ENCODE measurements around the gene LIX1L.

The LIX1L gene

DNA sequence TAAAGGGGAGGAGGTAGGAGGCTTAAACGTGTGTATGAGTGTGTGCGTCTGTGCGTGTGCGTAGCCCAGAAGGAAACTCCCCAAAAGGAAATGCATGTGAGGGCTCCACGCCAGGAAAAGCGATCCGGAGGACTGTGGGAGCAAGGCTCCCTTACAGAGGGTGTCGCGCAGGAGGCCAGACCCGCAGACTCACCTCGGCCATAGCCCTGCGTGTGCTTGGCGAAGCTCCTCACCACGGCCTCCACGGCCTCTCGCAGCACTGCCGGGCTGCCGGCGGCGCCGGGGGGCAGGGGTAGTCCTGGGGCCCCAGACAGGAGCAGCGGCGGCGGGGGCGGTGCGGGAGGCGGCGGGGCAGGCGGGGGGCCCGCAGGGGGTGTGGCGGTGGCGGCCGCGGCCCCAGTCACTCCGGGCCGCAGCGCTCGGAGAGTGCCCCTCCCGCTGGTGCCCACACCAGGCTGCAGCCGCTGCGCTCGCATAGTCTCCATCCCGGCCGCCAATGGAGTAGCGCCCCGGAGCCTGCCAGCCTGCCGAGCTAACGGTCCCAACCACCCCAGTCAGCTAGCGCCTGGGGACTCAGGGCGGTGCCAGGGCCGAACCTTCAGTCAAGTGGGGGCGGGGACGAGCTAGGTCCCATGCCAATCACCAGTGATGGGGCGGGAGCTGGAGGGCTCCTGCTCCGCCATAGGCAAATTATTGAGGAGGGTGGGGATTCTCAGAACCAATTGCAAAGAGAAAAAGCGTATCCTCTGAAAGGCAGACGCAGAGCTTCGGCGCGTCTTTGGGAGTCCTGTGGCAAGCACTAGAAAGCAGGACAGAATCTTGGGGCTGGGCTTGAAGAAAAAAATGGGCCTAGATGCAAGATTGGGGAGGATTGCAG is at the start of gene LIX1L:
Gene LIX1L (minus strand): TSS at position 575 of the 877 bp plus-strand sequence. CDS start 90 bp downstream, at position 485.
- TF ChIP-seq, protein P1, sequence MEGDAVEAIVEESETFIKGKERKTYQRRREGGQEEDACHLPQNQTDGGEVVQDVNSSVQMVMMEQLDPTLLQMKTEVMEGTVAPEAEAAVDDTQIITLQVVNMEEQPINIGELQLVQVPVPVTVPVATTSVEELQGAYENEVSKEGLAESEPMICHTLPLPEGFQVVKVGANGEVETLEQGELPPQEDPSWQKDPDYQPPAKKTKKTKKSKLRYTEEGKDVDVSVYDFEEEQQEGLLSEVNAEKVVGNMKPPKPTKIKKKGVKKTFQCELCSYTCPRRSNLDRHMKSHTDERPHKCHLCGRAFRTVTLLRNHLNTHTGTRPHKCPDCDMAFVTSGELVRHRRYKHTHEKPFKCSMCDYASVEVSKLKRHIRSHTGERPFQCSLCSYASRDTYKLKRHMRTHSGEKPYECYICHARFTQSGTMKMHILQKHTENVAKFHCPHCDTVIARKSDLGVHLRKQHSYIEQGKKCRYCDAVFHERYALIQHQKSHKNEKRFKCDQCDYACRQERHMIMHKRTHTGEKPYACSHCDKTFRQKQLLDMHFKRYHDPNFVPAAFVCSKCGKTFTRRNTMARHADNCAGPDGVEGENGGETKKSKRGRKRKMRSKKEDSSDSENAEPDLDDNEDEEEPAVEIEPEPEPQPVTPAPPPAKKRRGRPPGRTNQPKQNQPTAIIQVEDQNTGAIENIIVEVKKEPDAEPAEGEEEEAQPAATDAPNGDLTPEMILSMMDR (IDR thresholded peaks at IDR 0.05), result no peak

DNA sequence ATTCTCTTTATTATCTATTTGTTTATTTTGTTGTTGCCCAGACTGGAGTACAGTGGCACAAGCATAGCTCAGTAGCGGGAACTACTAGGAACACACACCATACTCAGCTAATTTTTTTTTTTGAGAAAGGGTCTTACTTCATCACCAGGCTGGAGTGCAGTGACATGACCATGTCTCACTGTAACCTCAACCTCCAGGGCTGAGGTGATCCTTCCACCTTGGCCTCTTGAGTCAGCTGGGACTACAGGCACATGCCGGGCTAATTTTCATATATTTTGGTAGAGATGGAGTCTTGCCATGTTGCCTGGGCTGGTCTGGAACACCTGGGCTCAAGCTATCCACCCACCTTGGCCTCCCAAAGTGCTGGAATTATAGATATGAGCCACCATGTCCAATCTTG is 43.9 kb upstream of the LIX1L start:
- TF ChIP-seq, protein P1 (IDR thresholded peaks at IDR 0.05), result no peak

DNA sequence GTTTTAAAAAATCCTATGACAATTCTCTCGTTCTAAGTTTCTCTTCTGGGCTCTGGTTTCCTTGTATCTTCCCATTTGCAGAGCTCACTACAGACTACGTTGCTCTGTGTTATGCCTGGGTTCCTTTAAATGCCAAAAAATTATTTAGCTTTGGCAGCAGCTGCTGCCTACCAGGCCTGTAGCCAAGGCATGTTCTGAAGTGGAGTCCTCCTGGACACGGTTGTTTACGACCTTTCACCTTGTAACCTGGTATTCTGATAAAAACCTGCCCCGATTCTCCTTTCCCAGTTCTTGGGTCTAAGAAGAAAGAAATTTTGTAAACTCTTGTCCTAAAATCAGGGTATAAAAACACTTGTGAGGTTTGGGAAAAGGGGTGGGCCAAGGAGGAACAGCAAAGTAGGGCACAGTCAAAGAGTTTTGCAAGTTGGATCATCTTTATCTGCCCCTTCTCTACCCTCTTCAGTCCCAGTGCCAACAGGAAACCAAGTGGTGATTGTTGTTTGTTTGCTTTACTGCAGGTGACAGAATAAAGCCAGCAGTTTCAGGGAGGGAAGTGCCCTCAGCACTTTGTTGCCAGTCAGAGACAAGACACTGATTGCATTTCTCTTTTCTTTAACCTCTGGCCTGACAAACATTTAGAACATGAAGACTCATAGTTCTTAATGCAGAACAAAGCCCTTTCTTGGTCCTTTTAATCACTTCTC is 41.7 kb upstream of the LIX1L start:
- TF ChIP-seq, protein P1 (IDR thresholded peaks at IDR 0.05), result no peak

DNA sequence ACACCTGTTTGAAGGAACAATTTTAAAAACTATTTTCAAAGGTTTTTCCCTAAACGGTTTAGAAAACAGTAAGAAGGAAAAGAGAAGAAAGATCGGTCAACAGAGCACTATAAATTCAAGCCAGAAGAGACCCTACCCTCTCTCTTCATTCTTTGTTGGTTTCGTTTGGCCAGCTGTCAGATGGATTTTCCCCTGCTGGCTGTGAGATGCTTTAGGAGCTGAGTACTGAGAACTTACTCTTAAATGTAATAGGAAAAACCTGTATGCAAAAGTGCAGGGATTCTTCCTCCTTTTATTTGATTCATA is 39.9 kb upstream of the LIX1L start:
- TF ChIP-seq, protein P1 (IDR thresholded peaks at IDR 0.05), result no peak

DNA sequence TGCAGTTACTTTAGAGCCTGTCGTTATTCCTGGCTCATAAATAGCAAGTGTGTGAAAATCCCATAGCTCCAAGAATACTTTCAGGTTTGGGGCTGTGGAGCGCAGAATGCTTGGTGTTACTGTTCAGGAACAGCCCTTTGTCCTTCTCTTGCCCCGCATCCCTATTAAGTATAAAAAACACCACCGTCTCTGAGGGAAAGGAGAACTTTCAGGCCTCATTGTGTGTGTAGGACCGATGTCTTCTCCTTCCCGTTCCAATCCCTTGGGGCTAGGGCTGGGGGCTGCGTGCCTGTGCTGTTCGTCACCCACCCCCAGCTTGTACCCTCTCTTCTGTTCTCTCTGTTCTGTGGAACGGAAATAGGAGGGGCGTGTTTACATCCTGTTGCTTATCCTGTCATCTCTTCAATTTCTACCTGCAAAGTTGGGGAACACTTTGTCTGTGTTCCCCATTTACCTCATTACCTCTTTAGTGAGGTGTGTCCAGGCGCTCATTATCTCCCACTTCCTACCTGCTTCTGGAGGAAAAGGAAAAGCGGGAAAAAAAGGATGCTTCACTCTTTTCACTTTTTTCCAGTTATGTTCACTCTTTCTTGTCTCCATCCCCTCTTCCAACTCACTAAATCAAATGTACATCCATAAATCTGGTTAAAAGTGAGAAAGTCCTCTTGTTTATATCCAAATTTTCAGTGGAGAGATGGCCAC is 39.4 kb upstream of the LIX1L start:
- TF ChIP-seq, protein P1 (IDR thresholded peaks at IDR 0.05), result no peak

DNA sequence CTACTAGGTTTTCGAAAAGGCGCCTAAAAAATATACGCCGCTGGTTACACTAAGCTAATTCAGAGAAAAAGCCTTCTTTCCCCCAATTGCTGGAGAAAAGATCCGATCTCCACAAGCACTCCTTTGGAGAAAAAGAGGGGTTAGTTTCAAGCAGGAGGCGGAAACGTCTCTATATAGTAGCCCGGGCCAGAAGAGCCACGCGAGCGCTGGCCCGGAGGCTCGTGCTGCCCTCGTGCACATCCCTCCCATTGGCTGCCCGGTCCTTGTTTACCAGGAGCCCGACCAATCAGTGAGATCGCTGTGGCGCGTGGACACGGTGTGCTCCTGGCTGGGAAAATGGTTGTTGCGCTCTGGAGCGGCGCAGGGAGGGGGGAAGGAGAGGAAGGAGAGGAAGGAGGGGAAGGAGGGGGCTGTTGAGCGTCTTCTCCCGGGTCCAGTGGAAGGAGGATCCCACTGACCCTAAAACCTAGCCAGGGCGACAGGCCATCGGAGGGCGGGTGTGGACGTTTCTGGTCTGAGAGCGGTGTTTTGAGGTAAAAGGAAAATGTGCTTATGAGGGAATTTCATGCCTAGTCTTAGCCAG is 38.7 kb upstream of the LIX1L start, which contains the start of gene TXNIP:
Gene TXNIP (minus strand): TSS at position 147 of the 583 bp plus-strand sequence. CDS start 313 bp downstream, outside the sequence.
- TF ChIP-seq, protein P1 (IDR thresholded peaks at IDR 0.05), result no peak

DNA sequence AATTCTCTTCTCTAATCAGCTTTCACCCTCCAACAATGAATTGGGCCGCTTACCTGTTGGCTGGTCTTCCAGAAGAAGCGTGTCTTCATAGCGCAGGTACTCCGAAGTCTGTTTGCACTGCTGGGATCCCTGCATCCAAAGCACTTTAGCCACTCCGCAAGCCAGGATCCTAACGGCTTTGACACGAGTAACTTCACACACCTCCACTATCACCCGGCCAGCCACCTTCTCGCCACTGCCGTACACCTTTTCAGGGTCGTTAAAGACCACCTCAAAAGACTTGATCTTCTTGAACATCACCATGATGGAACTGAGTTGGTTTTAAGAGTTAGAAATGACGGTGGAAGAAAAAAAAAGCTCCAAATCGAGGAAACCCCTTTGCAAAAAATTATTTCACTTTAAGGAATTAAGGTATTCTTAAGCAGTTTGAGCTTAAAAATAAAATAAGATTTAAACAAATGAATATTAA is 38.2 kb upstream of the LIX1L start:
- TF ChIP-seq, protein P1 (IDR thresholded peaks at IDR 0.05), result no peak
